ENCODE results near the gene FRMPD2.

GRCh38 chr10:48306870-48307710 lies 32.6 kb upstream of the FRMPD2 start:
- TF ChIP-seq, protein P1, sequence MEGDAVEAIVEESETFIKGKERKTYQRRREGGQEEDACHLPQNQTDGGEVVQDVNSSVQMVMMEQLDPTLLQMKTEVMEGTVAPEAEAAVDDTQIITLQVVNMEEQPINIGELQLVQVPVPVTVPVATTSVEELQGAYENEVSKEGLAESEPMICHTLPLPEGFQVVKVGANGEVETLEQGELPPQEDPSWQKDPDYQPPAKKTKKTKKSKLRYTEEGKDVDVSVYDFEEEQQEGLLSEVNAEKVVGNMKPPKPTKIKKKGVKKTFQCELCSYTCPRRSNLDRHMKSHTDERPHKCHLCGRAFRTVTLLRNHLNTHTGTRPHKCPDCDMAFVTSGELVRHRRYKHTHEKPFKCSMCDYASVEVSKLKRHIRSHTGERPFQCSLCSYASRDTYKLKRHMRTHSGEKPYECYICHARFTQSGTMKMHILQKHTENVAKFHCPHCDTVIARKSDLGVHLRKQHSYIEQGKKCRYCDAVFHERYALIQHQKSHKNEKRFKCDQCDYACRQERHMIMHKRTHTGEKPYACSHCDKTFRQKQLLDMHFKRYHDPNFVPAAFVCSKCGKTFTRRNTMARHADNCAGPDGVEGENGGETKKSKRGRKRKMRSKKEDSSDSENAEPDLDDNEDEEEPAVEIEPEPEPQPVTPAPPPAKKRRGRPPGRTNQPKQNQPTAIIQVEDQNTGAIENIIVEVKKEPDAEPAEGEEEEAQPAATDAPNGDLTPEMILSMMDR (IDR thresholded peaks at IDR 0.05; ENCODE audit: extremely low read depth in 1 of 2, insufficient read depth in 1 of 2, low read depth in 1 of 2, low read length in 2 of 2) = no peak
- TF ChIP-seq POLR2A (IDR thresholded peaks at IDR 0.05; ENCODE audit: low read depth, low read length) (no peak), EZH2 (IDR thresholded peaks at IDR 0.05; ENCODE audit: borderline replicate concordance, low read depth, low read length, severe bottlenecking) (no peak)
- TF ChIP-seq, protein P2, sequence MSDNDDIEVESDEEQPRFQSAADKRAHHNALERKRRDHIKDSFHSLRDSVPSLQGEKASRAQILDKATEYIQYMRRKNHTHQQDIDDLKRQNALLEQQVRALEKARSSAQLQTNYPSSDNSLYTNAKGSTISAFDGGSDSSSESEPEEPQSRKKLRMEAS (IDR thresholded peaks at IDR 0.05; ENCODE audit: insufficient read depth, insufficient read length) = no peak

Data from endothelial cell of umbilical vein (primary cell).